Endodermal cell (in vitro differentiated cells): ENCODE results near the gene MCF2L2. TPM values are rescaled to one million over a fixed set of nuclear protein-coding genes. Genes with fewer than 3 reads are reported as not detected.
A peak's percentile ranks its signal among the peaks of the same experiment; 100 is the strongest.

Experiments used
- DNase-seq: peaks from one replicate; pipeline ENCODE4 v3.0.0-alpha.2; 2017
- H3K27ac ChIP-seq: 2 replicates; pipeline ENCODE4 v1.5.1; 2013; ENCODE audit warnings: mild to moderate bottlenecking, low read depth, low read length, moderate library complexity
- H3K27me3 ChIP-seq: 2 replicates; pipeline ENCODE4 v1.6.1; 2013; ENCODE audit warnings: mild to moderate bottlenecking, low read length, moderate library complexity; ENCODE audit not compliant: insufficient read depth, control insufficient read depth, poor library complexity, severe bottlenecking
- H3K36me3 ChIP-seq: 2 replicates; pipeline ENCODE4 v1.7.0; 2013; ENCODE audit warnings: mild to moderate bottlenecking, low read length, moderate library complexity; ENCODE audit not compliant: control insufficient read depth, insufficient read depth
- H3K4me1 ChIP-seq: one replicate; pipeline ENCODE4 v1.7.0; 2013; ENCODE audit warnings: low read length; ENCODE audit not compliant: control insufficient read depth, insufficient read depth
- H3K4me3 ChIP-seq: 2 replicates; pipeline ENCODE4 v1.5.1; 2013; ENCODE audit warnings: mild to moderate bottlenecking, low read length, moderate library complexity
- H3K9ac ChIP-seq: 2 replicates; pipeline ENCODE4 v1.6.1; 2013; ENCODE audit warnings: mild to moderate bottlenecking, low read length, moderate library complexity; ENCODE audit not compliant: poor library complexity, severe bottlenecking; ENCODE audit errors: extremely low read depth
- H3K9me3 ChIP-seq: 2 replicates; pipeline ENCODE4 v1.6.1; 2013; ENCODE audit warnings: mild to moderate bottlenecking, low read length, moderate library complexity; ENCODE audit not compliant: control insufficient read depth
- H3K27ac Mint-ChIP-seq: 2 replicates; pipeline ENCODE4 v1.8.0; 2020; ENCODE audit warnings: mixed read lengths
- H3K27me3 Mint-ChIP-seq: 2 replicates; pipeline ENCODE4 v1.8.0; 2021; ENCODE audit warnings: mild to moderate bottlenecking, mixed read lengths; ENCODE audit not compliant: insufficient read depth
- H3K36me3 Mint-ChIP-seq: 2 replicates; pipeline ENCODE4 v1.8.0; 2020; ENCODE audit warnings: low read depth, mixed read lengths
- H3K4me1 Mint-ChIP-seq: 2 replicates; pipeline ENCODE4 v1.8.0; 2020; ENCODE audit warnings: mixed read lengths
- H3K4me3 Mint-ChIP-seq: 2 replicates; pipeline ENCODE4 v1.8.0; 2020; ENCODE audit warnings: mild to moderate bottlenecking, moderate library complexity, mixed read lengths
- H3K9me3 Mint-ChIP-seq: 2 replicates; pipeline ENCODE4 v1.8.0; 2020; ENCODE audit warnings: mild to moderate bottlenecking, mixed read lengths
- WGBS, 2 experiments: methylation state at CpG; one replicate each; pipeline versions ENCODE4 v1.1.5 to v1.1.7; 2013; ENCODE audit warnings: missing lambda C conversion rate in 2 of 2, mixed read lengths in 1 of 2; ENCODE audit not compliant: insufficient coverage in 1 of 2, insufficient read length in 1 of 2; 5-methylcytosine and 5-hydroxymethylcytosine counted together
- total RNA-seq, 2 donors: library from RNA; stranded (reverse); fragmentation: NEBNext Ultra II Directional in 1 of 2; extraction: Animal tissue kit (Norgen Biotek cat#: 25700) in 1 of 2; gene quantifications; 2 replicates in 1 of 2; 3 replicates in 1 of 2; pipeline ENCODE4 v1.2.1, GENCODE V29; 2021
- TF ChIP-seq, protein P1 (sequence below): fragments of 200-600 bp; sonication (generic); conservative IDR thresholded peaks from 2 replicates; pipeline ENCODE4 v1.5.0; 2021; ENCODE audit warnings: antibody characterized with exemption, mild to moderate bottlenecking

MCF2L2 gene
- total RNA-seq, 2 donors from 2014 or later, result 72.6 to 86.5 TPM

DNA sequence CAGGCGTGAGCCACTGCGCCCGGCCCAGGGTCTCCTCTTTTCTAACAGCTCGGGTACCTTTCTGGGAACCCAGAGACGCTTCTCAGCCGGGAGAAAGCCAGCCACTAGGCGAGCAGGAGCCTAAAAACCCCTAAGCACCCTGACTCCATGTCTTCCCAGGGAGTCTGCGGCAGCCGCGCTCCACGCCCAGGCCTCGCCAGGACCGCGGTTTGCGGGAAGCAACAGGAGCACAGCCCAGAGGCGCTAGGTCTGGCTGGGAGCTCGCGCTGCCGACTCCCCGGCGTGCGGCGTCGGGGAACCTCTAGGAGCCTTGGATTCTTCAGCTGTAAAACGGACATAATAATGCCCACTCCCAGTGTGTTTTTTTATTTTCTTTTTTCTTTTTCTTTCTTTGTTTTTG is 264.9 kb downstream of the MCF2L2 start:
- Mint-ChIP-seq H3K4me3 (peak overlapping the region; percentile 58), H3K9me3 (no peaks in the 10 kb centered on the region), H3K36me3 (no peaks in the 10 kb centered on the region), H3K27me3 (peaks cover 36% of the 10 kb centered on the region), H3K27ac (no peak overlapping the region), H3K4me1 (peaks cover 7% of the 10 kb centered on the region)
- H3K9me3 ChIP-seq, result no peaks in the 10 kb centered on the region
- H3K4me3 ChIP-seq, result no peak overlapping the region
- H3K36me3 ChIP-seq, result no peaks in the 10 kb centered on the region
- no peak for DNase-seq
- TF ChIP-seq, protein P1, sequence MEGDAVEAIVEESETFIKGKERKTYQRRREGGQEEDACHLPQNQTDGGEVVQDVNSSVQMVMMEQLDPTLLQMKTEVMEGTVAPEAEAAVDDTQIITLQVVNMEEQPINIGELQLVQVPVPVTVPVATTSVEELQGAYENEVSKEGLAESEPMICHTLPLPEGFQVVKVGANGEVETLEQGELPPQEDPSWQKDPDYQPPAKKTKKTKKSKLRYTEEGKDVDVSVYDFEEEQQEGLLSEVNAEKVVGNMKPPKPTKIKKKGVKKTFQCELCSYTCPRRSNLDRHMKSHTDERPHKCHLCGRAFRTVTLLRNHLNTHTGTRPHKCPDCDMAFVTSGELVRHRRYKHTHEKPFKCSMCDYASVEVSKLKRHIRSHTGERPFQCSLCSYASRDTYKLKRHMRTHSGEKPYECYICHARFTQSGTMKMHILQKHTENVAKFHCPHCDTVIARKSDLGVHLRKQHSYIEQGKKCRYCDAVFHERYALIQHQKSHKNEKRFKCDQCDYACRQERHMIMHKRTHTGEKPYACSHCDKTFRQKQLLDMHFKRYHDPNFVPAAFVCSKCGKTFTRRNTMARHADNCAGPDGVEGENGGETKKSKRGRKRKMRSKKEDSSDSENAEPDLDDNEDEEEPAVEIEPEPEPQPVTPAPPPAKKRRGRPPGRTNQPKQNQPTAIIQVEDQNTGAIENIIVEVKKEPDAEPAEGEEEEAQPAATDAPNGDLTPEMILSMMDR, result no peak
- no peak overlapping the region for H3K27ac ChIP-seq
- WGBS, 2 experiments, result 94 to 97% methylated on average over 20 to 25 of the region's 25 CpGs
- H3K4me1 ChIP-seq, result no peaks in the 10 kb centered on the region
- H3K27me3 ChIP-seq, result peaks cover 23% of the 10 kb centered on the region
- no peak overlapping the region for H3K9ac ChIP-seq

DNA sequence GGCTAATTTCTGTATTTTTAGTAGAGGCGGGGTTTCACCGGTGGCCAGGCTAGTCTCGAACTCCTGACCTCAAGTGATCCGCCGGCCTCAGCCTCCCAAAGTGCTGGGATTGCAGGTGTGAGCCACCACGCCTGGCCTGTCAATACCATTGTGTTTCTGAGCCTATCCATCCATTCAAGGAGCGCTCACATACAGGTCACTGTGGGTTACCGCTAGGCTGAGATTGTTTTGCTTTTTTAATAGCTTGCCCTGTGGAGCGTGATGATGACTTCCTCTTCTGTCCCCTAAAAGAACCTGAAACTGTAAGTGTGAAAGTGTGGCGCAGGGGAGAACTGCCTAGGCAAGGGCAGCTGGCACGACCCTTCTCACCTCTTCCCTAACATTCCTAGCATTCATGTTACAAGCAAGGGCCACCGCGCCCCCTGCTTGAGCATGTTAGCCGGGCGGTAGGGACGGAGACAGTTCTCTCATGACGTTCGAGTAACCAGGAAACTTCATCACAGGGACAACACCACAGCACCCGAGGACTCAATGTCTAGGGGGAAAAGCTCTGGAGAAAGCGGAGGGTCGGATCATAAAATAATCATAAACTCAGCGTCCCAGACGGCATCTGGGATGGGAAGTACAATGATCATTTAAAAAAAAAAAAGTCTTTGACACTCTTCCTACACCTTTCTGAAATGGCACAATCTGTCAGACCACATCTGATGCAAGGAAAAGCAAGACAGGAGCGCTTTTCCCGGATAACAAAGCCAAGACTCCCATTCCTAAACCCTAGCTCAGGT is 266.7 kb downstream of the MCF2L2 start:
- WGBS, 2 experiments, result 50 to 59% methylated on average over 17 to 25 of the region's 25 CpGs
- peaks cover 23% of the 10 kb centered on the region for H3K27me3 ChIP-seq
- Mint-ChIP-seq H3K27me3 (peaks cover 33% of the 10 kb centered on the region), H3K9me3 (no peaks in the 10 kb centered on the region), H3K4me1 (peaks cover 7% of the 10 kb centered on the region), H3K36me3 (no peaks in the 10 kb centered on the region), H3K4me3 (peak overlapping the region; percentile 58), H3K27ac (no peak overlapping the region)
- TF ChIP-seq, protein P1, result peak; percentile 43
- no peaks in the 10 kb centered on the region for H3K4me1 ChIP-seq
- H3K9ac ChIP-seq, result peak overlapping the region; percentile 20
- peak overlapping the region; percentile 84 for H3K4me3 ChIP-seq
- H3K9me3 ChIP-seq, result no peaks in the 10 kb centered on the region
- DNase-seq, result peak; percentile 88
- no peak overlapping the region for H3K27ac ChIP-seq
- no peaks in the 10 kb centered on the region for H3K36me3 ChIP-seq

DNA sequence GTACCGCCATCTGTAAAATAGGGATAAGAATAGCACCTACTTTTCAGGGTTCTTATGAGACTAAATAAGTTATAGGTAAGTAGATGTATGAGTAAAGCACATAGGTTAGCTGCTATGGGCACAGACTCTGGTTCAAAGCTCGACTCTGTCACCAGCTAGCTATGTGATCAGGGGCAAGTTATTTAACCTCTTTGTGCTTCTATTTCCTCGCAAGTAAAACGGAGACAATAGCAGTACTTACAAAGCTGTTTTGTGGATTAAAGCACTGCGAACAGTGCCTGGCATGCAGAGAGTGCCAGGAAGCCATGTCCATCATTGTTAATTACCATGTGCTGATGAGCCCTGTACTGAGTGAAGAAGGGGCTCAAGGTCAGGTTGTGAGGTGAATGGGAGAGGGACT is 267.8 kb downstream of the MCF2L2 start:
- no peaks in the 10 kb centered on the region for H3K9me3 Mint-ChIP-seq
- H3K27ac Mint-ChIP-seq, result no peak overlapping the region
- no peak overlapping the region for H3K27ac ChIP-seq
- peaks cover 23% of the 10 kb centered on the region for H3K27me3 ChIP-seq
- peaks cover 33% of the 10 kb centered on the region for H3K27me3 Mint-ChIP-seq
- H3K4me1 ChIP-seq, result no peaks in the 10 kb centered on the region
- WGBS, 2 experiments, result 79 to 91% methylated on average over 4 to 5 of the region's 5 CpGs
- TF ChIP-seq, protein P1, result no peak
- H3K36me3 Mint-ChIP-seq, result no peaks in the 10 kb centered on the region
- no peak overlapping the region for H3K4me3 Mint-ChIP-seq
- no peaks in the 10 kb centered on the region for H3K9me3 ChIP-seq
- H3K9ac ChIP-seq, result no peak overlapping the region
- no peak for DNase-seq
- H3K36me3 ChIP-seq, result no peaks in the 10 kb centered on the region
- H3K4me3 ChIP-seq, result no peak overlapping the region
- H3K4me1 Mint-ChIP-seq, result peaks cover 7% of the 10 kb centered on the region
